Keratinocyte (primary cell): Measurements from ENCODE around the gene RXRA.

ENCODE experiments used
- EZH2 ChIP-seq: IDR thresholded peaks from one replicate; pipeline ENCODE4 v1.6.1; 2012; ENCODE audit warnings: inconsistent platforms, mild to moderate bottlenecking, low read length, moderate library complexity
- TF ChIP-seq, protein P1 (sequence below), 3 experiments: IDR thresholded peaks in 1 of 3; conservative IDR thresholded peaks in 1 of 3; optimal IDR thresholded peaks in 1 of 3; 2 replicates in 2 of 3; 3 replicates in 1 of 3; pipeline versions ENCODE3 to v1.5.1; 2011; ENCODE audit warnings: low read length in 3 of 3, mild to moderate bottlenecking in 3 of 3, moderate library complexity in 2 of 3, control low read depth in 1 of 3, inconsistent platforms in 1 of 3; ENCODE audit not compliant: insufficient read depth in 2 of 3; ENCODE audit errors: extremely low read depth in 1 of 3

DNA sequence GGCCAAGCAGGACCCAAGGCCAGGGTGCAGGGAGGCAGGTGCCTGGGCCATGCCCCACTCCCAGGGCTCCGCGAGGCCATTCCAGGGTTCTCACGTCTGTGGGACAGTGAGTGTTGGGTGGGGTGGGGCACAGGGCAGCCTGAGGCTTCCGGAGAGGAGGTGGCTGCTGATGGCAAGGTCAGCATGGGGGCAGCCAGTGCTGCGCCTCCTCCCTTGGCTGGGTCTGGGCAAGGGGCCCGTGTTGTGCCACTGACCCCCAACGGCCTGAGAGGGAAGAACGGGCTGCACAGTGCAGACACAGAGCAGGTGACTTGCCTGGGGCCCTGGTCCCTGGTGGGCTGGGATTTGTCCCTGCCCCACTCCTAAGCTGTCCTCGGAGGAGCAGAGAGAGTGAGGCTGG lies 82.1 kb downstream of the RXRA start:
- no peak for TF ChIP-seq EZH2
- TF ChIP-seq, protein P1, sequence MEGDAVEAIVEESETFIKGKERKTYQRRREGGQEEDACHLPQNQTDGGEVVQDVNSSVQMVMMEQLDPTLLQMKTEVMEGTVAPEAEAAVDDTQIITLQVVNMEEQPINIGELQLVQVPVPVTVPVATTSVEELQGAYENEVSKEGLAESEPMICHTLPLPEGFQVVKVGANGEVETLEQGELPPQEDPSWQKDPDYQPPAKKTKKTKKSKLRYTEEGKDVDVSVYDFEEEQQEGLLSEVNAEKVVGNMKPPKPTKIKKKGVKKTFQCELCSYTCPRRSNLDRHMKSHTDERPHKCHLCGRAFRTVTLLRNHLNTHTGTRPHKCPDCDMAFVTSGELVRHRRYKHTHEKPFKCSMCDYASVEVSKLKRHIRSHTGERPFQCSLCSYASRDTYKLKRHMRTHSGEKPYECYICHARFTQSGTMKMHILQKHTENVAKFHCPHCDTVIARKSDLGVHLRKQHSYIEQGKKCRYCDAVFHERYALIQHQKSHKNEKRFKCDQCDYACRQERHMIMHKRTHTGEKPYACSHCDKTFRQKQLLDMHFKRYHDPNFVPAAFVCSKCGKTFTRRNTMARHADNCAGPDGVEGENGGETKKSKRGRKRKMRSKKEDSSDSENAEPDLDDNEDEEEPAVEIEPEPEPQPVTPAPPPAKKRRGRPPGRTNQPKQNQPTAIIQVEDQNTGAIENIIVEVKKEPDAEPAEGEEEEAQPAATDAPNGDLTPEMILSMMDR (optimal IDR thresholded peaks at IDR 0.05 in 1 of 3, IDR thresholded peaks at IDR 0.05 in 1 of 3, conservative IDR thresholded peaks at IDR 0.05 in 1 of 3; ENCODE audit: extremely low read depth in 1 of 3, insufficient read depth in 2 of 3, low read length in 3 of 3): no peak
